ENCODE results near the gene DLL1. TPM values are rescaled to one million over a fixed set of nuclear protein-coding genes. Genes with fewer than 3 reads are reported as not detected.

Gene DLL1
- total RNA-seq, 1 donor from 2014 or later: not detected

DNA sequence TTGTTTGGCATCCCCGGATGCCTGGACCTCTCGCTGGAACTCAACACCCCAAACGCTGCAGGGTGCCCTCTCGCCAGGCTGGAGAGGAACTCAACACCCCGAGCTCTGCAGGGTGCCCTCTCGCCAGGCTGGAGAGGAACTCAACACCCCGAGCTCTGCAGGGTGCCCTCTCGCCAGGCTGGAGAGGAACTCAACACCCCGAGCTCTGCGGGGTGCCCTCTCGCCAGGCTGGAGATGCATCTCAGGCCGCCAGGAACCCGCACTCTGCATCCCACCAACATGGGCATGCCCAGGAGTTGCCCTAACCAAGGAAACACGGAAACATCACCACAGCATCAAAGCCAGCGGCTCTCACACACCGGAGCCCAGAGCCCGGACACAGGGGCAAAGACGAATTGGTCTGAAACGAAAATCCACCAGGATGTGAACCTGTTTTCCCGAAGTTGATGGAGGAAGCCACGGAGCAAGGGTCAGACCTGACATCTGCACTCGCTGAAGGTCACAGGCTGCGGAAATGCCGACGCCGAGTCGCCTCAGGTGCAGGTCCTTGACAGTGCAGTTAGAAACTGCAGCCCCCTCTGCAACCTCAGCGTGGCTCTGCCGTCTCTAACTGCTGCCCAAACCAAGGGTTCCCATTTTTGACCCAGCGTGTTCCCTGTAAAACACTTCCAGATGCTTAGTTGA is 37.5 kb downstream of the DLL1 start:
- intact Hi-C loops (cut with micrococcal nuclease): no loop called here

DNA sequence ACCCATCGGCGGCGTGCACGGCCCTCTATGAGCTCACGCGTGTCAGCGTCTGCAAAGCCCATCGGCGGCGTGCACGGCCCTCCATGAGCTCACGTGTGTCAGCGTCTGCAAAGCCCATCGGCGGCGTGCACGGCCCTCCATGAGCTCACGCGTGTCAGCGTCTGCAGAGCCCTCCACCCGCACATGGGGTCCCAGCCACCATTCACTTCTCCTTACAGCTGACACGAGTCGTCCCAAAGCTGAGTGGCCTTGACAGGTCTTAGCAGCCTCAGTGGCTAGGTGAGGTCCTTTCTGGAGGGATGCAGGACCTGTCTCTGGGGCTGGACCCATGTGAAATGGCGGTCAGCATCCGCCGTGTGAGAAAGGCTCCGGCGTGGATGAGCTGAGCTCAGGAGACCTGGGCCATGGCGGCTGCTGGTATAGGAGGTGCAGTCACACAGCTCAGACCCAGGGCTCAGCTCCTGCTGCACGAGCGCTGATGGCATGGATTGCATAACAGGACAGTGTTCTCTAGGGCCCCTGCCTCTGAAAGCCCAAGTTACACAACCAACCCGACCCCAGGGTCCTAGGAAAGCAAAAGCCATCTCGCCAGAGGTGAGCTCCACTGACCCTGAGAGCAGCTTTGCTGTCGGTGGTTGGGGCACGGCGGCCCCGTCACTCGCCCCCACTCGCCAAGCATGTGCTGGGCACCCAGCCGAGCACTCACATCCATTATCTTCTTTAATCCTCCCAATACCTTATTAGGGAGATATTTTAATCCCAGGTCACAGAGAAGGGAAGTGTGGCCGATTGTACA is 38.9 kb downstream of the DLL1 start:
- intact Hi-C loops (cut with micrococcal nuclease): no loop called here

- intact Hi-C loops (cut with micrococcal nuclease): no loop called here
These were observed 39.7 kb downstream of the DLL1 start for GRCh38 chr6:170250981-170251775.

GRCh38 chr6:170250455-170250854 is 40.4 kb downstream of the DLL1 start:
- intact Hi-C loops (cut with micrococcal nuclease): no loop called here

DNA sequence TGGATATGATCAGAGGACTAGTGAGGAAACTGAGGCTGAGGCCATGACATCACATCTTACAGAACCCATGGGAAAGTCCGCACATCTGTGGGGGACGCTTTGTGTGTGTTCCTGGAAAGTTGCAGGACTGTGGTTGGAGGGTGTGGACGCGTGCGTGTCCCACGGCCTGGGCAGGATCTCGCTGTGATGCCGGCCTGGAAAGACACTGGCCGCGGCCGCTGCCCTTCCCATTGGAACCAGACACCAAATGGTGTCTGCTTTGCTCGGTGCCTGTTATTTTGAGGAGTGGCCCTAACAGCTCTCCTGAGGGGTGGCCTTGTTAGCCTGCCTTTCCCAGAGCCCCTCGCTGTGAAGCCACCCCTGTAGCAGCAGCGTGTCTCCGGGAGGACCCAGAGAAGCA is 41.1 kb downstream of the DLL1 start:
- intact Hi-C loops (cut with micrococcal nuclease): no loop called here

- intact Hi-C loops (cut with micrococcal nuclease): no loop called here
These were observed 41.8 kb downstream of the DLL1 start for GRCh38 chr6:170248861-170249600.

DNA sequence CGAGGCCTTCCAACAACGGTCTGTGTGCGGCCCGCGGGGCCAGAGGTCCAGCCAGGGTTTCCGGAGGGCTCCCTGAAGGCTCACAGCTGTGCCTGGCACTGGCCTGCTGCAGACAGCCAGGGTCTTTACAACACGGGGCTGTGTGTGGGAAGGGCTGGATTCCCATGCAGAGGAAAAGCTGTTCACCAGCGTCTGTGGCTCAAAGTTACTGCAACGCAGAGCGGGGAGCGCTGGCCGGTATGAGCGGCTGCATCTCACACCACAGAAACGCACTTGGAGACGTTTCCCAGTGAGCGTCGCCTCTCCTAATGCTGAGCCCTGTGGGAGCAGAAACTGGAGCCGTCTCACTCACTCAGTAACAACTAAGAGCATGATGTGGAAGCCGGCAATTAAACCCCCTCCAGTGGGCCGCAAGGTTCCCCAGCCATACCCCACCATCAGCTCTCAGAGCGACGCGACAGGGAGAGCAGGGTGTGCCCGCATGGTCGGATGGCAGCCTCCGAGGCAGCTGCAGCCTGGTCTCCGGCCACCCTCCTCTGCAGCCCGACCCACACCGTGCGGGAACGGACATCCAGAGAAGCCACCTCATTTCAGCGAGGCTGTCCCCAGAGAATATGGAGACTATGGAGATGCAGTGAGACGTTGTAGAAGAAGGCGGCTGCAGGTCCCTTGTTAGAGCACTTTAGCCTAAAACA is 42.6 kb downstream of the DLL1 start:
- intact Hi-C loops (cut with micrococcal nuclease): no loop called here

- intact Hi-C loops (cut with micrococcal nuclease): no loop called here
These were observed 43.6 kb downstream of the DLL1 start for GRCh38 chr6:170247178-170247701.

DNA sequence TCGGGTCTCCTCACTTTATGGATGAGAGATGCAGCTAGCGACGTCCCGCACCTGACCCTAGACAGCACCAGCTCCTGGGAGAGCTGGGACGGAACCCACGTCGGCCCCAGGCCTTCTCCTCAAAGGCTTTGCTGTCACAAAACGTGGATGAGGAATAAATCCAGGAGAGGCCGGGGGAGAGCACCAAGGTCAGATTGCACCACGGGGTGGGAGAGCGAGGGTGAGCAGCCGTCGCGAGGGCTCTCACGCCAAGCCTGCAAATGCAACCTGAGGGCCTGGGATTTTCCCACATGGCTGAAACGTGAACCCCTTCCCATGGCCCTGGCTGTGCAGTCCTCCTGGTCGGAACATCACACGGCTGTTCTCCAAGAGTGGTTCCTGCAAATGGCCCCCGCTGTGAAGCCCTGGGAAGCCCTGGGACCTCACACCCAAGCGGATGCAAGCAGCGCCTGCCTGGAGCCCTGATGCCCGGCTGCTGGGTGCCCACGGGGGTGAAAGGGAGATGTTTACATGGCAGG is 45.3 kb downstream of the DLL1 start:
- intact Hi-C loops (cut with micrococcal nuclease): no loop called here

GRCh38 chr6:170244721-170245474 is 46.0 kb downstream of the DLL1 start:
- intact Hi-C loops (cut with micrococcal nuclease): no loop called here

DNA sequence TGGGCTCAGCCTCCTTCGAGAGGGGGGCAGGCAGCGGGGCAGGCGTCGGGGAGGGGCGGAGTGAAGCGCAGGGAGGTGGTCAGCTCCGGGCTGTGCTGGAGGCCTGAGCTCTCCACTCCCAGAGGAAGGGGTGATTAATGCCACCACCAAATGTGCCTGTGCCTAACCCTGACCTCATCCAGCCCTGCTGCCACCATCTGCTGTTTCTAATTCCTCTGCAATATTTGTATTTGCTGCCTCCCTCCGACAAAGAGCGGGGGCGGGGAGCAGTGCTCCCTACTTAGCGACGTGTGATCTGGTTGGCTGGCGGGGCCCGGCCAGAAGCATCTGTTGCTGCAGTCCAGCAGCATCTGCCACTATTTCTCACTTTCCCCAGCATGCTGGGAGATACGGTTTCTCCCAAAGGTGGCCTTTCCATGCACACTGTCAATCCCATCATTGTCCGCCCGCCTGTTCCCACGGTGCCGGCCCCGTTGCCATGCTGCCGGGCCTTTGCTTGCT is 47.0 kb downstream of the DLL1 start:
- intact Hi-C loops (cut with micrococcal nuclease): no loop called here

GRCh38 chr6:170243386-170243785 is 47.5 kb downstream of the DLL1 start:
- intact Hi-C loops (cut with micrococcal nuclease): no loop called here

DNA sequence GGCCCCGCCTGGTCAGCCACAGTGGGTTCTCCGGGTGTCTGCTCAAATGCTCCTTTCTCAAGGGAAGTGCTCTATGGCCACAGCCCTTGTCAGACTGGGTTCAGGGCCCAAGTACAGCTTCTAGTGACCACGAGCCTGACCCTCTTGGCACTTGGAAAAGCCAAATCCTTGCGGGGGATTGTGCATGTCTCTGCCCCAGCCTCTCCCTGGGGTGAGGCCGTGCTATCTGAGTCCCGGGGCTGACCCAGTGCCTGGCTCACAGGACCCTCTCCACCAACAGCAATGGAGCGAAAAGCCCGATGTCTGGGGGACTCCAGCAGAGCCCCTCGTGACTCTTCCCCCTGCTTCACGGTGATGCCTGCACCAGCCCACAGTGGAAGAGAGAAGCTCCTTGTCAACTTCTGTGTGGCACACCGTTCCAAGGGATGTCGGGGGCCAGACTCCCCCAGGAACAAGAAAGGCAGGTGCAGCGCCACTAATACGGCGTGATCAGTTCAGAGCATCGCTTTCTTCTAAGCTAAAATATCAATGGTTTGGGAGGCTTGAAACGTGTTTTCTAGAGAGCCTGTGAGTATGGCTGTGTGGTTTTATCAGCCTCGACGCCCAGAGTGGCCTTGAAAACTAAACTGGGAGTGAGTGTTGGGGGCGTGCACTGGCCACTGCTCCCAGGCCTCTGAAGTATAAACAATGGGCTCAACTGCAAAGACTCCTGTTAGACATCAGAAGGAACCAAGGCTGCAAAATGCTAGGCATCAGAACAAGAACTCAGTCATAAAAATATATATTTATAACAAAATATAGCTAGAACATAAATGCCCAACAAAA is 51.9 kb downstream of the DLL1 start:
- intact Hi-C loops (cut with micrococcal nuclease): no loop called here

DNA sequence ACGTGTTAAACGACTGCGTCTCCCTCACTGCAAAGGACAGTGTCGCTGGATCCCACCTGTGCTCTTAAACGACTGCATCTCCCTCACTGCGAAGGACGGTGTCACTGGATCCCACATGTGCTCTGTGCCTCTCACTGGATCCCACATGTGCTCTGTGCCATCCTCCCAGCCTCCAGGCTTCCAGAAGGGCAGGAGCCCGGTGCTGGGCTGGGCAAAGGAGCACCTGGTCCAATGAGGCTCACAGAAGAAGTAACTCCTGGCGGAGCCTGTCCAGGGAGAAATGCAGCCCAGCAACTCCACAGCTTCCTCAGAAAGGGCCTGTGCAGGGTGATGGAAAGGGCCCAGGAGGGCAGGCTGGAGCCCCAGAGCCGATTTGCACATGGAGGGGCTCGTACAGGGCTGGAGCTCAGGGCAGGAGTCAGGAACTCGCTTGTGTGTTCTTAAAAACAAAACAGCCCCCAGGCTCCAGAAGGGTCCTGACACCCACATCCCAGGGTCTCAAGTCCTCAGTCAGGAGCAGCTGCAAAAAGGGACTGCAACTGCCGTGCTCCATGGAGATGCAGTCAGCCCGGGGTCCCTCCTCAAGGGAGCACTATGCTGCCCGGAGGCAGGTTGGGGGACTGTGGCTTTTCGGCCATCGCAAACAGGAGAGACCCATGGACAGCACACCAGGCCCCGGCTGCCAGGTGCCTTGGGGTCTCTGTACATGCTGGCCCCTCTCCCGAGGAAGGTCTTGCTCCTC is 52.7 kb downstream of the DLL1 start:
- intact Hi-C loops (cut with micrococcal nuclease): no loop called here

GRCh38 chr6:170236131-170236836 is 54.6 kb downstream of the DLL1 start:
- intact Hi-C loops (cut with micrococcal nuclease): no loop called here

GRCh38 chr6:170235391-170236125 is 55.3 kb downstream of the DLL1 start:
- intact Hi-C loops (cut with micrococcal nuclease): no loop called here
